ENCODE data around the gene LHCGR. TPM values are rescaled to one million over a fixed set of nuclear protein-coding genes. Genes with fewer than 3 reads are reported as not detected.
"Not testable (repeated sequence)": the region's sequence is repeated elsewhere in the genome, so short reads cannot be mapped to it uniquely, and the experiment has no call there.

The LHCGR gene
- total RNA-seq, 1 donor from 2014 or later, result not detected

GRCh38 chr2:48767330-48767729, 11.8 kb upstream of the LHCGR start:
- Mint-ChIP-seq H3K36me3 (ENCODE audit: low read depth) (no peaks in the 10 kb centered on the region), H3K4me1 (ENCODE audit: low read depth) (no peaks in the 10 kb centered on the region), H3K27ac (no peak overlapping the region), H3K27me3 (ENCODE audit: insufficient read depth) (peaks cover 7% of the 10 kb centered on the region), H3K9me3 (no peaks in the 10 kb centered on the region), H3K4me3 (no peak overlapping the region)
- intact Hi-C loops (cut with micrococcal nuclease), result no loop called here
- DNase-seq (ENCODE audit: low spot score), result no peak

GRCh38 chr2:48760826-48761225, 5.3 kb upstream of the LHCGR start:
- no peaks in the 10 kb centered on the region for H3K36me3 Mint-ChIP-seq (ENCODE audit: low read depth)
- H3K4me1 Mint-ChIP-seq (ENCODE audit: low read depth), result no peaks in the 10 kb centered on the region
- intact Hi-C loops (cut with micrococcal nuclease), result no loop called here
- no peak for DNase-seq (ENCODE audit: low spot score)
- peaks cover 16% of the 10 kb centered on the region for H3K27me3 Mint-ChIP-seq (ENCODE audit: insufficient read depth)
- no peak overlapping the region for H3K27ac Mint-ChIP-seq
- H3K4me3 Mint-ChIP-seq, result no peak overlapping the region
- H3K9me3 Mint-ChIP-seq, result no peaks in the 10 kb centered on the region

- no peaks in the 10 kb centered on the region for H3K36me3 Mint-ChIP-seq (ENCODE audit: low read depth)
- H3K27me3 Mint-ChIP-seq (ENCODE audit: insufficient read depth), result peaks cover 19% of the 10 kb centered on the region
- intact Hi-C loops (cut with micrococcal nuclease), result no loop called here
- H3K27ac Mint-ChIP-seq, result no peak overlapping the region
- H3K4me1 Mint-ChIP-seq (ENCODE audit: low read depth), result no peaks in the 10 kb centered on the region
- H3K4me3 Mint-ChIP-seq, result no peak overlapping the region
- no peaks in the 10 kb centered on the region for H3K9me3 Mint-ChIP-seq
- no peak for DNase-seq (ENCODE audit: low spot score)
These were observed 4.2 kb upstream of the LHCGR start for GRCh38 chr2:48759682-48760081.

- Mint-ChIP-seq H3K4me1 (ENCODE audit: low read depth) (no peaks in the 10 kb centered on the region), H3K27ac (no peak overlapping the region), H3K36me3 (ENCODE audit: low read depth) (no peaks in the 10 kb centered on the region), H3K27me3 (ENCODE audit: insufficient read depth) (peaks cover 15% of the 10 kb centered on the region), H3K4me3 (no peak overlapping the region), H3K9me3 (no peaks in the 10 kb centered on the region)
- intact Hi-C loops (cut with micrococcal nuclease), result no loop called here
- no peak for DNase-seq (ENCODE audit: low spot score)
These were observed 765 bp upstream of the LHCGR start for GRCh38 chr2:48756289-48756688.

GRCh38 chr2:48754874-48755273, 650 bp downstream of the LHCGR start:
- DNase-seq (ENCODE audit: low spot score), result no peak
- H3K27me3 Mint-ChIP-seq (ENCODE audit: insufficient read depth), result peaks cover 15% of the 10 kb centered on the region
- no peak overlapping the region for H3K4me3 Mint-ChIP-seq
- H3K9me3 Mint-ChIP-seq, result no peaks in the 10 kb centered on the region
- H3K4me1 Mint-ChIP-seq (ENCODE audit: low read depth), result no peaks in the 10 kb centered on the region
- intact Hi-C loops (cut with micrococcal nuclease), result no loop called here
- no peaks in the 10 kb centered on the region for H3K36me3 Mint-ChIP-seq (ENCODE audit: low read depth)
- no peak overlapping the region for H3K27ac Mint-ChIP-seq

GRCh38 chr2:48753228-48753627, 2.3 kb downstream of the LHCGR start:
- peaks cover 18% of the 10 kb centered on the region for H3K27me3 Mint-ChIP-seq (ENCODE audit: insufficient read depth)
- H3K36me3 Mint-ChIP-seq (ENCODE audit: low read depth), result no peaks in the 10 kb centered on the region
- H3K9me3 Mint-ChIP-seq, result no peaks in the 10 kb centered on the region
- H3K4me1 Mint-ChIP-seq (ENCODE audit: low read depth), result no peaks in the 10 kb centered on the region
- no peak overlapping the region for H3K27ac Mint-ChIP-seq
- H3K4me3 Mint-ChIP-seq, result no peak overlapping the region
- intact Hi-C loops (cut with micrococcal nuclease), result no loop called here
- no peak for DNase-seq (ENCODE audit: low spot score)

GRCh38 chr2:48750128-48750739, 5.3 kb downstream of the LHCGR start:
- H3K27me3 Mint-ChIP-seq (ENCODE audit: insufficient read depth), result peaks cover 7% of the 10 kb centered on the region
- H3K9me3 Mint-ChIP-seq, result no peaks in the 10 kb centered on the region
- no peak for DNase-seq (ENCODE audit: low spot score)
- no peak overlapping the region for H3K27ac Mint-ChIP-seq
- no peaks in the 10 kb centered on the region for H3K36me3 Mint-ChIP-seq (ENCODE audit: low read depth)
- intact Hi-C loops (cut with micrococcal nuclease), result no loop called here
- H3K4me1 Mint-ChIP-seq (ENCODE audit: low read depth), result no peaks in the 10 kb centered on the region
- H3K4me3 Mint-ChIP-seq, result no peak overlapping the region

- Mint-ChIP-seq H3K27ac (no peak overlapping the region), H3K4me1 (ENCODE audit: low read depth) (no peaks in the 10 kb centered on the region), H3K27me3 (ENCODE audit: insufficient read depth) (peaks cover 3% of the 10 kb centered on the region), H3K9me3 (no peaks in the 10 kb centered on the region), H3K4me3 (no peak overlapping the region), H3K36me3 (ENCODE audit: low read depth) (no peaks in the 10 kb centered on the region)
- DNase-seq (ENCODE audit: low spot score), result no peak
- intact Hi-C loops (cut with micrococcal nuclease), result no loop called here
These were observed 6.0 kb downstream of the LHCGR start for GRCh38 chr2:48749291-48750127.

- H3K4me1 Mint-ChIP-seq (ENCODE audit: low read depth), result no peaks in the 10 kb centered on the region
- intact Hi-C loops (cut with micrococcal nuclease), result no loop called here
- DNase-seq (ENCODE audit: low spot score), result no peak
- no peak overlapping the region for H3K4me3 Mint-ChIP-seq
- no peak overlapping the region for H3K27ac Mint-ChIP-seq
- no peaks in the 10 kb centered on the region for H3K9me3 Mint-ChIP-seq
- H3K27me3 Mint-ChIP-seq (ENCODE audit: insufficient read depth), result peaks cover 3% of the 10 kb centered on the region
- no peaks in the 10 kb centered on the region for H3K36me3 Mint-ChIP-seq (ENCODE audit: low read depth)
These were observed 8.2 kb downstream of the LHCGR start for GRCh38 chr2:48747319-48747718.

- H3K9me3 Mint-ChIP-seq; H3K36me3 Mint-ChIP-seq (ENCODE audit: low read depth); intact Hi-C loops (cut with micrococcal nuclease); H3K27me3 Mint-ChIP-seq (ENCODE audit: insufficient read depth); DNase-seq (ENCODE audit: low spot score); H3K27ac Mint-ChIP-seq; H3K4me3 Mint-ChIP-seq; H3K4me1 Mint-ChIP-seq (ENCODE audit: low read depth): not testable (repeated sequence)
These were observed 16.3 kb downstream of the LHCGR start for GRCh38 chr2:48739236-48739635.

GRCh38 chr2:48738806-48739205, 16.7 kb downstream of the LHCGR start:
- no peaks in the 10 kb centered on the region for H3K27me3 Mint-ChIP-seq (ENCODE audit: insufficient read depth)
- intact Hi-C loops (cut with micrococcal nuclease), result no loop called here
- H3K4me3 Mint-ChIP-seq, result no peak overlapping the region
- DNase-seq (ENCODE audit: low spot score), result no peak
- no peaks in the 10 kb centered on the region for H3K9me3 Mint-ChIP-seq
- no peaks in the 10 kb centered on the region for H3K36me3 Mint-ChIP-seq (ENCODE audit: low read depth)
- no peaks in the 10 kb centered on the region for H3K4me1 Mint-ChIP-seq (ENCODE audit: low read depth)
- no peak overlapping the region for H3K27ac Mint-ChIP-seq

GRCh38 chr2:48736251-48736650, 19.3 kb downstream of the LHCGR start:
- no peaks in the 10 kb centered on the region for H3K9me3 Mint-ChIP-seq

GRCh38 chr2:48734576-48735303, 20.8 kb downstream of the LHCGR start:
- intact Hi-C loops (cut with micrococcal nuclease), result no loop called here
- H3K27ac Mint-ChIP-seq, result no peak overlapping the region
- H3K9me3 Mint-ChIP-seq, result no peaks in the 10 kb centered on the region
- DNase-seq (ENCODE audit: low spot score), result no peak
- H3K36me3 Mint-ChIP-seq (ENCODE audit: low read depth), result no peaks in the 10 kb centered on the region
- no peak overlapping the region for H3K4me3 Mint-ChIP-seq
- no peaks in the 10 kb centered on the region for H3K4me1 Mint-ChIP-seq (ENCODE audit: low read depth)
- peaks cover 2% of the 10 kb centered on the region for H3K27me3 Mint-ChIP-seq (ENCODE audit: insufficient read depth)

More at GRCh38 chr2:48736251-48736650, 19.3 kb downstream of the LHCGR start:
- Mint-ChIP-seq H3K4me3 (no peak overlapping the region), H3K36me3 (ENCODE audit: low read depth) (no peaks in the 10 kb centered on the region), H3K27me3 (ENCODE audit: insufficient read depth) (peaks cover 2% of the 10 kb centered on the region), H3K27ac (no peak overlapping the region), H3K4me1 (ENCODE audit: low read depth) (no peaks in the 10 kb centered on the region)
- DNase-seq (ENCODE audit: low spot score), result no peak
- intact Hi-C loops (cut with micrococcal nuclease), result no loop called here

Data from activated T-helper 1 cell treated with anti-CD3 and anti-CD28 coated beads, Interleukin-12 subunit alpha, Interleukin-12 subunit beta, Interleukin-2, Interleukin-4 antibody, amounts not matched to agents 30 ng/mL and 10 ng/mL and 1 ng/mL, durations not matched to agents 14 hours and 24 hours and 36 hours (primary cell).